SK-N-SH treated with all-trans-retinoic acid at 6 μM for 48 hours (cell line): ENCODE measurements around the gene AUTS2.

ENCODE experiments used
- ATAC-seq: fragments of 200-7000 bp; cut with Tn5 transposase; 3 replicates; pipeline ENCODE4 v1.9.1; 2020; ENCODE audit warnings: mild to moderate bottlenecking, moderate library complexity
- ARNTL ChIP-seq: fragments of 450-650 bp; formaldehyde crosslinking; IDR thresholded peaks from 2 replicates; pipeline ENCODE4 v1.5.0; 2020; ENCODE audit warnings: low read depth, mild to moderate bottlenecking, moderate library complexity, borderline replicate concordance
- BACH2 ChIP-seq: fragments of 250-450 bp; sonication (Bioruptor Pico); IDR thresholded peaks from 2 replicates; pipeline ENCODE4 v1.9.0; 2021; ENCODE audit warnings: mild to moderate bottlenecking, borderline replicate concordance
- CSDC2 ChIP-seq: fragments of 250-450 bp; sonication (Bioruptor Pico); IDR thresholded peaks from 2 replicates; pipeline ENCODE4 v1.5.0; 2020; ENCODE audit warnings: mild to moderate bottlenecking, moderate library complexity
- ESRRG ChIP-seq: fragments of 250-450 bp; sonication (Bioruptor Pico); IDR thresholded peaks from 2 replicates; pipeline ENCODE4 v1.6.1; 2021; ENCODE audit warnings: mild to moderate bottlenecking
- GLIS3 ChIP-seq: fragments of 250-450 bp; sonication (Bioruptor Pico); IDR thresholded peaks from 2 replicates; pipeline ENCODE4 v1.5.0; 2020; ENCODE audit warnings: mild to moderate bottlenecking, moderate library complexity
- ISL1 ChIP-seq: fragments of 250-450 bp; sonication (Bioruptor Pico); IDR thresholded peaks from 2 replicates; pipeline ENCODE4 v2.1.2; 2022; ENCODE audit warnings: mild to moderate bottlenecking, moderate library complexity
- POU6F1 ChIP-seq: fragments of 250-450 bp; sonication (Bioruptor Pico); IDR thresholded peaks from 2 replicates; pipeline ENCODE4 v1.8.0; 2021; ENCODE audit warnings: low read depth, mild to moderate bottlenecking, moderate library complexity, borderline replicate concordance
- PPARA ChIP-seq: fragments of 250-450 bp; sonication (Bioruptor Pico); IDR thresholded peaks from 2 replicates; pipeline ENCODE4 v1.5.0; 2020; ENCODE audit warnings: mild to moderate bottlenecking, borderline replicate concordance
- RARB ChIP-seq: fragments of 250-450 bp; sonication (Bioruptor Pico); IDR thresholded peaks from 2 replicates; pipeline ENCODE4 v1.8.0; 2021; ENCODE audit warnings: mild to moderate bottlenecking, moderate library complexity
- SNAI2 ChIP-seq: fragments of 250-450 bp; sonication (Bioruptor Pico); IDR thresholded peaks from 2 replicates; pipeline ENCODE4 v1.5.0; 2020; ENCODE audit warnings: mild to moderate bottlenecking, moderate library complexity
- TCF4 ChIP-seq: fragments of 250-450 bp; sonication (Bioruptor Pico); IDR thresholded peaks from 2 replicates; pipeline ENCODE4 v1.8.0; 2021; ENCODE audit warnings: mild to moderate bottlenecking, moderate library complexity, borderline replicate concordance
- TOX ChIP-seq: fragments of 250-450 bp; sonication (Bioruptor Pico); IDR thresholded peaks from 2 replicates; pipeline ENCODE4 v1.8.0; 2021; ENCODE audit warnings: mild to moderate bottlenecking, moderate library complexity, borderline replicate concordance
- ZC3H10 ChIP-seq: fragments of 250-450 bp; sonication (Bioruptor Pico); IDR thresholded peaks from 2 replicates; pipeline ENCODE4 v1.5.1; 2021; ENCODE audit warnings: mild to moderate bottlenecking, moderate library complexity
- ZFP3 ChIP-seq: fragments of 250-450 bp; sonication (Bioruptor Pico); IDR thresholded peaks from 2 replicates; pipeline ENCODE4 v1.5.0; 2020; ENCODE audit warnings: mild to moderate bottlenecking, moderate library complexity
- ZFP30 ChIP-seq: fragments of 450-650 bp; formaldehyde crosslinking; IDR thresholded peaks from 2 replicates; pipeline ENCODE4 v1.5.0; 2022; ENCODE audit warnings: mild to moderate bottlenecking, moderate library complexity
- ZNF565 ChIP-seq: fragments of 450-650 bp; formaldehyde crosslinking; conservative IDR thresholded peaks from 2 replicates; pipeline ENCODE4 v1.5.0; 2020; ENCODE audit warnings: low read depth, mild to moderate bottlenecking, moderate library complexity
- ZNF70 ChIP-seq: fragments of 450-650 bp; formaldehyde crosslinking; IDR thresholded peaks from 2 replicates; pipeline ENCODE4 v1.5.0; 2020; ENCODE audit warnings: mild to moderate bottlenecking, moderate library complexity
- ZNF8 ChIP-seq: fragments of 450-650 bp; formaldehyde crosslinking; IDR thresholded peaks from 2 replicates; pipeline ENCODE4 v1.5.0; 2020; ENCODE audit warnings: mild to moderate bottlenecking, moderate library complexity
- TF ChIP-seq, protein P1 (sequence below): fragments of 250-450 bp; sonication (Bioruptor Pico); IDR thresholded peaks from 2 replicates; pipeline ENCODE4 v1.5.1; 2020; ENCODE audit warnings: low read depth, mild to moderate bottlenecking, moderate library complexity
- TF ChIP-seq, protein P2 (sequence below): fragments of 250-450 bp; sonication (Bioruptor Pico); IDR thresholded peaks from 2 replicates; pipeline ENCODE4 v1.5.0; 2020; ENCODE audit warnings: mild to moderate bottlenecking, moderate library complexity
- TF ChIP-seq, protein P3 (sequence below): fragments of 250-450 bp; sonication (Bioruptor Pico); IDR thresholded peaks from 2 replicates; pipeline ENCODE4 v1.5.1; 2021; ENCODE audit warnings: mild to moderate bottlenecking, moderate library complexity
- TF ChIP-seq, protein P4 (sequence below): fragments of 250-450 bp; sonication (Bioruptor Pico); IDR thresholded peaks from 2 replicates; pipeline ENCODE4 v1.8.0; 2020; ENCODE audit warnings: mild to moderate bottlenecking, moderate library complexity, borderline replicate concordance

Gene AUTS2

DNA sequence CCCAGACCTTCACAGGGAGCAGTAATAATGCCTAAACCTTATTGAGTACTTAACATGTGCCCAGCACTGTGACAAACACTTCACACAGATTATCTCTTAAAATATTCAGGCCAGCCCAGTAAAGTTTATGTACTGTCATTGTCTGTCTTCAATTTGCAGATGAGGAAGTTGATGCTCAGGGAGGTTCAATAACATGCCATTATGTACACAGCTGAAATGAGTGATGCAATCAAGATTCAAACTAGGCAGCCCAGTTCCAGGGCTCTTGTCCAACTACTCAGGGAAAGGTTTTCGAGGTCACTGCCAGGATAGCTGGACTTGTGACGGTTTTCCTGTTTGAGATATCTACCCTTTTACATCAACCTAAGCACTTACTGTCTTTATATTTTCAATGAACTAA lies 56.1 kb downstream of the AUTS2 start:
- ATAC-seq = no peak

GRCh38 chr7:69654849-69655707 lies 56.8 kb downstream of the AUTS2 start:
- ATAC-seq = no peak

More for the DNA sequence above, 56.1 kb downstream of the AUTS2 start:
- TF ChIP-seq SNAI2 (CRISPR knock-in tag) (no peak), ISL1 (CRISPR knock-in tag) (no peak), TOX (CRISPR knock-in tag) (no peak), ESRRG (no peak), RARB (CRISPR knock-in tag) (no peak), ZNF565 (CRISPR knock-in tag) (no peak), POU6F1 (CRISPR knock-in tag) (no peak), TCF4 (no peak), GLIS3 (no peak), ZNF70 (CRISPR knock-in tag) (no peak), ZNF8 (CRISPR knock-in tag) (no peak; the same call in 1 of the 2 replicates), PPARA (CRISPR knock-in tag) (no peak), ZC3H10 (CRISPR knock-in tag) (no peak), ARNTL (CRISPR knock-in tag) (no peak), ZFP3 (CRISPR knock-in tag) (no peak), ZFP30 (no peak), BACH2 (CRISPR knock-in tag) (no peak)
- TF ChIP-seq, protein P1, sequence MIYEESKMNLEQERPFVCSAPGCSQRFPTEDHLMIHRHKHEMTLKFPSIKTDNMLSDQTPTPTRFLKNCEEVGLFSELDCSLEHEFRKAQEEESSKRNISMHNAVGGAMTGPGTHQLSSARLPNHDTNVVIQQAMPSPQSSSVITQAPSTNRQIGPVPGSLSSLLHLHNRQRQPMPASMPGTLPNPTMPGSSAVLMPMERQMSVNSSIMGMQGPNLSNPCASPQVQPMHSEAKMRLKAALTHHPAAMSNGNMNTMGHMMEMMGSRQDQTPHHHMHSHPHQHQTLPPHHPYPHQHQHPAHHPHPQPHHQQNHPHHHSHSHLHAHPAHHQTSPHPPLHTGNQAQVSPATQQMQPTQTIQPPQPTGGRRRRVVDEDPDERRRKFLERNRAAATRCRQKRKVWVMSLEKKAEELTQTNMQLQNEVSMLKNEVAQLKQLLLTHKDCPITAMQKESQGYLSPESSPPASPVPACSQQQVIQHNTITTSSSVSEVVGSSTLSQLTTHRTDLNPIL (CRISPR knock-in tag) = no peak
- TF ChIP-seq, protein P2, sequence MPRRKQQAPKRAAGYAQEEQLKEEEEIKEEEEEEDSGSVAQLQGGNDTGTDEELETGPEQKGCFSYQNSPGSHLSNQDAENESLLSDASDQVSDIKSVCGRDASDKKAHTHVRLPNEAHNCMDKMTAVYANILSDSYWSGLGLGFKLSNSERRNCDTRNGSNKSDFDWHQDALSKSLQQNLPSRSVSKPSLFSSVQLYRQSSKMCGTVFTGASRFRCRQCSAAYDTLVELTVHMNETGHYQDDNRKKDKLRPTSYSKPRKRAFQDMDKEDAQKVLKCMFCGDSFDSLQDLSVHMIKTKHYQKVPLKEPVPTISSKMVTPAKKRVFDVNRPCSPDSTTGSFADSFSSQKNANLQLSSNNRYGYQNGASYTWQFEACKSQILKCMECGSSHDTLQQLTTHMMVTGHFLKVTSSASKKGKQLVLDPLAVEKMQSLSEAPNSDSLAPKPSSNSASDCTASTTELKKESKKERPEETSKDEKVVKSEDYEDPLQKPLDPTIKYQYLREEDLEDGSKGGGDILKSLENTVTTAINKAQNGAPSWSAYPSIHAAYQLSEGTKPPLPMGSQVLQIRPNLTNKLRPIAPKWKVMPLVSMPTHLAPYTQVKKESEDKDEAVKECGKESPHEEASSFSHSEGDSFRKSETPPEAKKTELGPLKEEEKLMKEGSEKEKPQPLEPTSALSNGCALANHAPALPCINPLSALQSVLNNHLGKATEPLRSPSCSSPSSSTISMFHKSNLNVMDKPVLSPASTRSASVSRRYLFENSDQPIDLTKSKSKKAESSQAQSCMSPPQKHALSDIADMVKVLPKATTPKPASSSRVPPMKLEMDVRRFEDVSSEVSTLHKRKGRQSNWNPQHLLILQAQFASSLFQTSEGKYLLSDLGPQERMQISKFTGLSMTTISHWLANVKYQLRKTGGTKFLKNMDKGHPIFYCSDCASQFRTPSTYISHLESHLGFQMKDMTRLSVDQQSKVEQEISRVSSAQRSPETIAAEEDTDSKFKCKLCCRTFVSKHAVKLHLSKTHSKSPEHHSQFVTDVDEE (CRISPR knock-in tag) = no peak
- TF ChIP-seq, protein P3, sequence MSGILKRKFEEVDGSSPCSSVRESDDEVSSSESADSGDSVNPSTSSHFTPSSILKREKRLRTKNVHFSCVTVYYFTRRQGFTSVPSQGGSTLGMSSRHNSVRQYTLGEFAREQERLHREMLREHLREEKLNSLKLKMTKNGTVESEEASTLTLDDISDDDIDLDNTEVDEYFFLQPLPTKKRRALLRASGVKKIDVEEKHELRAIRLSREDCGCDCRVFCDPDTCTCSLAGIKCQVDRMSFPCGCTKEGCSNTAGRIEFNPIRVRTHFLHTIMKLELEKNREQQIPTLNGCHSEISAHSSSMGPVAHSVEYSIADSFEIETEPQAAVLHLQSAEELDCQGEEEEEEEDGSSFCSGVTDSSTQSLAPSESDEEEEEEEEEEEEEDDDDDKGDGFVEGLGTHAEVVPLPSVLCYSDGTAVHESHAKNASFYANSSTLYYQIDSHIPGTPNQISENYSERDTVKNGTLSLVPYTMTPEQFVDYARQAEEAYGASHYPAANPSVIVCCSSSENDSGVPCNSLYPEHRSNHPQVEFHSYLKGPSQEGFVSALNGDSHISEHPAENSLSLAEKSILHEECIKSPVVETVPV = no peak

DNA sequence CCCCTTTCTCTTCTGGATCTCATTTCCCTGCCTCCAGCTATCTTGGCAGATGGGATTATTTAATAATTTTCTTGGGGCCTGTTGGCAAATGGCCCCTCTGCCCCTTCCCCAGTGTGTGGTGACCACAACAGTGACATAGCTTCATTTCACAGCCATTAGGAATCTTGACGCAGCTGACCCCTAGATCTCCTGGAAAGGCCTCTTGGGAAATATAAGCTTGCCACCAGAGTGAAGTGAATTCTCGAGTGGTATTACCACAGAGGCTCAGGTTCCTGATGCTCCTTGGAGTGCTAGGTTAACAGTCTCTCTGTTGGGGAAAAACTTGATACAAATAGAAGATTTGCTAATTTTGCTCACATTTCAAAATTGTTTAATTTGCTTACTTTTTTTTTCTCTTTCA lies 57.8 kb downstream of the AUTS2 start:
- no peak for ATAC-seq
- no peak for TF ChIP-seq ISL1 (CRISPR knock-in tag)

More at GRCh38 chr7:69654849-69655707, 56.8 kb downstream of the AUTS2 start:
- TF ChIP-seq CSDC2 (CRISPR knock-in tag) = no peak
- TF ChIP-seq ZFP30 = no peak
- TF ChIP-seq GLIS3 = no peak

DNA sequence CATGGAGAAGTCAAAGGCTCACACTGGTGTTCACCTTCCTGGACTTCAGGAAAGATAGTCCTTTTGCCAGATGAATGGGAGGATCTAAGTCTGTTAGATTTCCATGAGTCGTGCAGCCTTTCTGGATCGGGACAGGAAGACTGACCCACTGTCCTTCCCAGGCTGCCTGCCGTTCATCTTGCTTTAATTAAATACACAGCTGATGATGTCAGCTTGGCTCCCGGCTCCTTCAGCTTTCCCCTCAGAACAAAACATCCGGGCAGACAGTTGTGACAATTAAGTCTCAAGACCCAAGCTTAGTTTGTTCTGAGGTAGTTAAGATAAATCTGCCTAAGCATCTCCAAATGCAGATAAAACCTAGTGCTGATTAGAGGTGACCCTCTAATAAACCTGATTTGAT lies 58.6 kb downstream of the AUTS2 start:
- peak; percentile 85 for ATAC-seq
- TF ChIP-seq BACH2 (CRISPR knock-in tag) = no peak
- TF ChIP-seq, protein P4, sequence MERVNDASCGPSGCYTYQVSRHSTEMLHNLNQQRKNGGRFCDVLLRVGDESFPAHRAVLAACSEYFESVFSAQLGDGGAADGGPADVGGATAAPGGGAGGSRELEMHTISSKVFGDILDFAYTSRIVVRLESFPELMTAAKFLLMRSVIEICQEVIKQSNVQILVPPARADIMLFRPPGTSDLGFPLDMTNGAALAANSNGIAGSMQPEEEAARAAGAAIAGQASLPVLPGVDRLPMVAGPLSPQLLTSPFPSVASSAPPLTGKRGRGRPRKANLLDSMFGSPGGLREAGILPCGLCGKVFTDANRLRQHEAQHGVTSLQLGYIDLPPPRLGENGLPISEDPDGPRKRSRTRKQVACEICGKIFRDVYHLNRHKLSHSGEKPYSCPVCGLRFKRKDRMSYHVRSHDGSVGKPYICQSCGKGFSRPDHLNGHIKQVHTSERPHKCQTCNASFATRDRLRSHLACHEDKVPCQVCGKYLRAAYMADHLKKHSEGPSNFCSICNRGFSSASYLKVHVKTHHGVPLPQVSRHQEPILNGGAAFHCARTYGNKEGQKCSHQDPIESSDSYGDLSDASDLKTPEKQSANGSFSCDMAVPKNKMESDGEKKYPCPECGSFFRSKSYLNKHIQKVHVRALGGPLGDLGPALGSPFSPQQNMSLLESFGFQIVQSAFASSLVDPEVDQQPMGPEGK = no peak
- TF ChIP-seq ISL1 (CRISPR knock-in tag) = peak; percentile 42; the same call in 1 of the 2 replicates
- no peak for TF ChIP-seq ARNTL (CRISPR knock-in tag)
- peak; percentile 69 for TF ChIP-seq TCF4
- no peak for TF ChIP-seq ZNF565 (CRISPR knock-in tag)
- TF ChIP-seq ZC3H10 (CRISPR knock-in tag) = no peak
- TF ChIP-seq ZFP3 (CRISPR knock-in tag) = peak; percentile 68; the same call in 1 of the 2 replicates
